Ascending aorta (tissue), 2 donors: ENCODE results near the gene TRAF3. TPM values are rescaled to one million over a fixed set of nuclear protein-coding genes. Genes with fewer than 3 reads are reported as not detected.

Experiments
- DNase-seq, 2 donors: peaks; one replicate each; pipeline ENCODE4 v3.0.0-alpha.2; 2019; ENCODE audit warnings: low spot score in 2 of 2
- H3K27ac ChIP-seq, 2 donors: fragments of 200-600 bp; sonication (generic); one replicate each; pipeline ENCODE4 v1.5.1; 2016 to 2017; ENCODE audit warnings: mild to moderate bottlenecking in 1 of 2
- H3K27me3 ChIP-seq: fragments of 200-600 bp; sonication (generic); one replicate; pipeline ENCODE4 v1.5.1; 2017
- H3K36me3 ChIP-seq, 2 donors: fragments of 200-600 bp; sonication (generic); one replicate each; pipeline ENCODE4 v1.5.1; 2016
- H3K4me1 ChIP-seq, 2 donors: fragments of 200-600 bp; sonication (generic); one replicate each; pipeline ENCODE4 v1.5.1; 2016 to 2017; ENCODE audit warnings: mild to moderate bottlenecking in 1 of 2
- H3K4me3 ChIP-seq, 2 donors: fragments of 200-600 bp; sonication (generic); one replicate each; pipeline ENCODE4 v1.5.1; 2016 to 2017; ENCODE audit warnings: mild to moderate bottlenecking in 1 of 2
- H3K9me3 ChIP-seq, 2 donors: fragments of 200-600 bp; sonication (generic); one replicate each; pipeline ENCODE4 v1.5.1; 2016
- CTCF ChIP-seq, 3 experiments: fragments of 200-600 bp in 2 of 3; fragments of 450-650 bp in 1 of 3; sonication (generic) in 2 of 3; IDR thresholded peaks; one replicate each; pipeline ENCODE4 v1.5.1; 2016 to 2019; ENCODE audit warnings: antibody characterized with exemption in 3 of 3, mild to moderate bottlenecking in 1 of 3, moderate library complexity in 1 of 3
- intact Hi-C: fragments of 100-400 bp; cut with DNase I; formaldehyde crosslinking; loops from one replicate; pipeline ENCODE4 v1.15.1; 2023
- total RNA-seq: library from RNA; depleted of rRNA; stranded (reverse); fragments of >200 nt; gene quantifications from one replicate; pipeline ENCODE4 v1.1.0, GENCODE V29; 2016

TRAF3 gene
- total RNA-seq, 1 donor from 2014 or later = 12.2 TPM

GRCh38 chr14:102823546-102823945 lies 46.3 kb downstream of the TRAF3 start:
- TF ChIP-seq CTCF (IDR thresholded peaks at IDR 0.05) = no peak
- H3K36me3 ChIP-seq = no peaks in the 10 kb centered on the region
- no peak overlapping the region for H3K27ac ChIP-seq
- intact Hi-C loops = no loop called here
- H3K9me3 ChIP-seq = no peaks in the 10 kb centered on the region
- H3K27me3 ChIP-seq = no peaks in the 10 kb centered on the region
- H3K4me1 ChIP-seq = peaks cover 0 to 4% of the 10 kb centered on the region in 2 donors
- no peak for DNase-seq
- no peak overlapping the region for H3K4me3 ChIP-seq

- H3K27ac ChIP-seq = no peak overlapping the region
- no peak overlapping the region for H3K4me3 ChIP-seq
- H3K27me3 ChIP-seq = no peaks in the 10 kb centered on the region
- TF ChIP-seq CTCF (IDR thresholded peaks at IDR 0.05) = peak in 1 of 3 experiments; percentile 30
- DNase-seq = no peak
- intact Hi-C loops = no loop called here
- peaks cover 0 to 4% of the 10 kb centered on the region in 2 donors for H3K4me1 ChIP-seq
- H3K9me3 ChIP-seq = no peaks in the 10 kb centered on the region
- H3K36me3 ChIP-seq = no peaks in the 10 kb centered on the region
Observed at GRCh38 chr14:102824832-102825231, 47.6 kb downstream of the TRAF3 start.

- Histone ChIP-seq H3K4me1 (peaks cover 0 to 4% of the 10 kb centered on the region in 2 donors), H3K4me3 (no peak overlapping the region), H3K27ac (no peak overlapping the region), H3K36me3 (no peaks in the 10 kb centered on the region), H3K9me3 (no peaks in the 10 kb centered on the region), H3K27me3 (no peaks in the 10 kb centered on the region)
- intact Hi-C loops = no loop called here
- no peak for TF ChIP-seq CTCF (IDR thresholded peaks at IDR 0.05)
- DNase-seq = no peak
Observed at GRCh38 chr14:102825307-102826095, 48.3 kb downstream of the TRAF3 start.

- DNase-seq = no peak
- peaks cover 0 to 1% of the 10 kb centered on the region in 2 donors for H3K36me3 ChIP-seq
- no peaks in the 10 kb centered on the region for H3K27me3 ChIP-seq
- peaks cover 0 to 4% of the 10 kb centered on the region in 2 donors for H3K4me1 ChIP-seq
- H3K4me3 ChIP-seq = no peak overlapping the region
- no peak for TF ChIP-seq CTCF (IDR thresholded peaks at IDR 0.05)
- no peak overlapping the region for H3K27ac ChIP-seq
- H3K9me3 ChIP-seq = no peaks in the 10 kb centered on the region
- intact Hi-C loops = no loop called here
Observed at GRCh38 chr14:102826161-102826560, 48.9 kb downstream of the TRAF3 start.

GRCh38 chr14:102826751-102827675 lies 49.8 kb downstream of the TRAF3 start:
- H3K4me3 ChIP-seq = no peak overlapping the region
- no peak overlapping the region for H3K27ac ChIP-seq
- no peak for DNase-seq
- H3K36me3 ChIP-seq = peaks cover 0 to 3% of the 10 kb centered on the region in 2 donors
- no peaks in the 10 kb centered on the region for H3K9me3 ChIP-seq
- intact Hi-C loops = no loop called here
- no peaks in the 10 kb centered on the region for H3K27me3 ChIP-seq
- H3K4me1 ChIP-seq = peaks cover 0 to 4% of the 10 kb centered on the region in 2 donors
- no peak for TF ChIP-seq CTCF (IDR thresholded peaks at IDR 0.05)
